ENCODE results near the gene DAP3.
"Not testable (repeated sequence)": the region's sequence is repeated elsewhere in the genome, so short reads cannot be mapped to it uniquely, and the experiment has no call there.

Gene DAP3

DNA sequence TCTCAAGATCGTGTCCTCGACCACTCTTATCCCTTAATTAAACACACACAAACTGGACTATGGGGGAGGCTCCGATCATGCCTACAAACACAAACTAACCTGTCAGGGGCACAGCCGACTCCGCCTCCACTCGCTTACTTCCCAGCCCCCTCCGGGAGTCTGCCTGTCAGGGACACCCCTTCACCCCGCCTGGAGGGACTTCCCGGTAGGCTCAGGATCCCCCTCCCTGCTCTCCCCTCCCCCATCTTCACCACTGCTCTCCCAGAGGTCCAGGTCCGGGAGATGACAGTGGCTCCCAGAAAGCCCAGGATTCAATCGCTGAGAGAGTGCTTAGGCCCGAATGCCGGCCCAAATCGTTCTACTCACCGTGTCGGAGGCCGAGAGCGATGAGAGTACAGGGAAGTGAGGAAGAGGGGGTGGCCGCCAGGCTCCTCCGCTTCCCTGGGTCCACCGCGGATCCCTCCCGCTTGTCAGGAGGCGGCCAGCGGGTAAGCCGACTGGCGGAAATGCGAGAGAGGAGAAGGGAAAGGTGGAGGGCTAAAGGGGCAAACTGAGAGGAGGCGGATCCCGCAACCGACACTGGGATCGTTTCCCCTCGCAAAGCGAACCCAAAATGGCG is 1.1 kb upstream of the DAP3 start:
- DNase-seq, result not testable (repeated sequence)

- DNase-seq, result peak; percentile 91
Observed at GRCh38 chr1:155688324-155689080, 389 bp upstream of the DAP3 start, which contains the start of gene YY1AP1. Gene YY1AP1, minus strand, starts transcription at chr1:155688774. Its CDS starts 8,338 bp downstream, at chr1:155680436.

GRCh38 chr1:155691992-155692528 is 3.2 kb downstream of the DAP3 start:
- no peak for DNase-seq

- DNase-seq, result no peak
Observed at GRCh38 chr1:155694167-155694566, 5.3 kb downstream of the DAP3 start.

- no peak for DNase-seq
Observed at GRCh38 chr1:155695072-155695471, 6.2 kb downstream of the DAP3 start.

GRCh38 chr1:155695608-155696007 is 6.7 kb downstream of the DAP3 start:
- no peak for DNase-seq

DNA sequence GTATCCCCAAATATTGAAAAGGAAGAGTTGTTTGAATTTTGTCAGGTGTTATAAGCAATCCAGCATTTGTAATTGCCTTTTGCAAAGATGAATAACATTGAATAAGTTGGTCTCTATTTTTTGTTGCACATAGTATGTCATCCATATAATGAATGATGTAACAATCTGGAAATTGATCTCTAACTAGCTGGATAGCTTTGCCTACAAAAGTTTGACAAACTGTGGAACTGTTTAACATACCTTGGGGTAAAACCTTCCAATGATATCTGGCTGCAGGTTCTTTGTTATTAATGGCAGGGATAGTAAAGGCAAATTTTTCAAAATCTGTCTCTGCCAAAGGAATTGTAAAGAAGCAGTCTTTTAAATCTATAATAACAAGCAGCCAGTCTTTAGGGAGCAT is 7.6 kb downstream of the DAP3 start:
- DNase-seq, result no peak

DNA sequence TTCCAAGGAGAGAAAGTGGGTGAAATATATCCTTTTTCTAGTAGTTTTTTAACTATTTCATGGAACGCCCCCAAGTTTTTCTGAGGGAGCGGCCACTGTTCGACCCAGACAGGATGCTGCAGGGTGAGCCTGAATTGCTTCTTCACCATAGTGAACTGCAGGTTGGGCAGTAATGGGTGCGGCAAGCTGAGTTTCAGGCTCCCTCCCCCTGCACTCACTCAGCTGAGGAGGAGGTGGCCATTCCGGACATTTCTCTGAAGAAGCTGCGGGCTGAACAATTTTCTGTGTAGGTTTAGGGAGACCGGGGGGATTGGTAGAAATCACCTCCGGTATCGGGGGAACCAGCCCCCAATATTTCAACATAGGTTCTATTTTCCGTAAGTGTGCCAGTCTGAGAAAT is 8.2 kb downstream of the DAP3 start:
- no peak for DNase-seq

- DNase-seq, result not testable (repeated sequence)
Observed at GRCh38 chr1:155697616-155698015, 8.7 kb downstream of the DAP3 start.

DNA sequence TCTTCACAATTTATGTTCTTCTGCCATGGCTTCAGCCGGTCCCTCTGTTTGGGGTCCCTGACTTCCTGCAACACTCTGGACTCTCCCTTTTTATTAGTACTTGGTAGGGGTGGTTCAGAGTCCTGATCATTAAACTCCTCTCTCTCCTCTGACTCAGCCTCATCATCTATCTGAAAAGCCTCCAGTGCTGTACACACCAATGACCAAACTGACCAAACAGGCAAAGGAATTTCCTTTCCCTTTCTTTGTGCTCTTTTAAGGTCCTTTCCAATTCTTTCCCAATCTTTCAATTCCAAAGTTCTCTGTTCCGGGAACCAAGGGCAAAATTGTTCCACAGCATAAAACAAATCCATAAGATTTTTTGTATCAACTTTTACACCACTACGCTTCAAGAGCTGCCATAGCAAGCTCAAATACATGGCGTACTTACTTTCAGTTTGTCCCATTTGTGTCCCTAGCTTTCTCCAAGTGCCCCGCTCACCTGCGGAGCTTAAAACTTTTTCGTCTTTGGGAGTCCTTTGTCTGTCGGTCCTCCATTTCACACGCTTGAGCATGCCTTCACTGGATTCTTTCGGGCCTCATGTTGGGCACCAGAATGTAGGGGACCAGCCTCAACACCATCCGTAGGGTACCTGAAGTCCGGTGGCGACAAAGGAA is 9.6 kb downstream of the DAP3 start:
- DNase-seq, result no peak

DNA sequence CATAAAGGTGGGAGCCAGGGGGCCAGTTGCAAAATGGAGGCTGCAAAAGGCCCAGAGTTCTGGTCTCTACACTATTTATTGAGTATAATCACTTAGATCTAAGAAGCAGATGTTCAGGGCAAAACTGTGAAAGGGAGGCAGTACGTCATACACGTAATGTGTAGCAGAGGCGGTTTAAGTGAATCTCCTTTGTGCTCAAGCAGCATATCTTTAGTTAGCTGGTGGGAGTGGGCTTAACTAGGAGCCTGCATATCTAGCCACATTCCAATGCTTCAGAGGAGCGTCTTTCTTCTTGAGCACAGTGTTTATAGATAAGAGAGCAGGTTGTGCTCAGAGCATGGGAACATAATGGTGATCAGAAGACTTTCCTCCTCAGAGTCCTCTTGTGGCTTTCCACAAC is 10.2 kb downstream of the DAP3 start:
- DNase-seq, result not testable (repeated sequence)

- not testable (repeated sequence) for DNase-seq
Observed at GRCh38 chr1:155701675-155702074, 12.8 kb downstream of the DAP3 start.

DNA sequence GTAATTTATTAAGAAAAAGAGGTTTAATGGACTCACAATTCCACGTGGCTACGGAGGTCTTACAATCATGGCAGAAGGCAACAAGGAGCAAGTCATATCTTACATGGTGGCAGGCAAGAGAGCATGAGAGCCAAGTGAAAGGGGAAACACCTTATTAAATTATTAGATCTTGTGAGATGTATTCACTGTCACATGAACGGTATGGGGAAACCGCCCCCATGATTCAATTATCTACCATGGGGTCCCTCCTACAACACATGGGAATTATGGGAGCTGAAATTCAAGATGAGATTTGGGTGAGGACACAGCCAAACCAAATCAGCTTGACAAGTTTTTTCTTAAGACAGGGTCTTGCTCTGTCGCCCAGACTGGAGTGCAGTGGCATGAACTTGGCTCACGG is 14.3 kb downstream of the DAP3 start:
- no peak for DNase-seq

DNA sequence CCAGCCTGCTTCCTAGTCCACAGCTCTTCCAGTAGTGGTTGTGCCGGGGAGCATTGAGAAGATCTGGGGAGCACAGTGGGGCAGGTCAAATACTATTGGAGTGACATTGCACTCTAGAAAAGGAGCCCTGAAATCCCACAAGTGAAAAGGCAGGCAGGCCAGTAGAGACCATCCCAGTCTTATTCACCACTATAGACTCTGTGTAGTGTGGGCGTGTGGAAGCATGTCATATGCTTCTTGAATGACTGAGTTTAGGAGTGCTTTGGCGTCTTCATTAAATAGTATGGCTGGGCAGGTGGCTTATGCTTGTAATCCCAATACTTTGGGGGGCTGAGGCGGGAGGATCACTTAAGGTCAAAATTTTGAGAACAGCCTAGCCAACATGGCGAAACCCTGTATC is 15.5 kb downstream of the DAP3 start:
- not testable (repeated sequence) for DNase-seq

GRCh38 chr1:155706139-155706538 is 17.2 kb downstream of the DAP3 start:
- no peak for DNase-seq

DNA sequence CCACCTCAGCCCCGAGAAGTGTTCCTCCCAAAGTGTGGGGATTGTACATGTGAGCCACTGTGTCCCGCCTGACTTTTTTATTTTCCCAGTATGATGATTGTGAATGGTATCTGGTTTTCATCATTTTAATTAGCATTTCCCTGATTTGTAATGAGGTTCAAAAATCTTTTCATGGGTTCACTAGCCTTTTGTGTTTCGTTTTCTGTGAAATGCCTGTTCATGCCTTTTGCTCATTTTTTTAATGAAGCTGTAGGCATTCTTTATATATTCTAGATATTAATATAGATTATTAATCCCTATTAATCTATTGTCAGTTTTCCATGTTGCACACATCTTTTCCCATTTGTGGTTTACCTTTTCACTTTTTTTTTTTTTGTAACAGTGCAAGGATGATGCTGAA is 20.5 kb downstream of the DAP3 start:
- DNase-seq, result no peak

GRCh38 chr1:155711457-155711856 is 22.6 kb downstream of the DAP3 start:
- not testable (repeated sequence) for DNase-seq

DNA sequence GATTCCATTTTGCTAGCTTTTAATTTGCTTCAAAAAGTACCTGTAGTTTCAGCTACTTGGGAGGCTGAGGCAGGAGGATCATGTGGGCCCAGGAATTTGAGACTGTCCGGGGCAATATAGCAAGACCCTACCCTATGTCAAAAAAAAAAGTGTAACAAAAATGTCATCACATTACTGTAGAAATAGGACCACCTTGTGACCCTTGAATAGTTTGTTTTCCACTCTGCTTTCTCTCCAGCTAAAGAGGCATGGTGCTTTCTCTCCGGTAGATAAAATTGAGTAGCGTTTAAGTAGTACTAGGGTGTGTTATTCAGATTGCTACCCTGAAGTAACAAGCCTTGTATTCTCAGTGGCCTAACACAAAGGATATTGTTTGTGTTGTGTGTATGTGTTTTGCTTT is 23.7 kb downstream of the DAP3 start:
- peak; percentile 24 for DNase-seq

GRCh38 chr1:155713075-155713474 is 24.2 kb downstream of the DAP3 start:
- no peak for DNase-seq

GRCh38 chr1:155715056-155715455 is 26.2 kb downstream of the DAP3 start:
- not testable (repeated sequence) for DNase-seq

- no peak for DNase-seq
Observed at GRCh38 chr1:155715777-155716176, 26.9 kb downstream of the DAP3 start.

DNA sequence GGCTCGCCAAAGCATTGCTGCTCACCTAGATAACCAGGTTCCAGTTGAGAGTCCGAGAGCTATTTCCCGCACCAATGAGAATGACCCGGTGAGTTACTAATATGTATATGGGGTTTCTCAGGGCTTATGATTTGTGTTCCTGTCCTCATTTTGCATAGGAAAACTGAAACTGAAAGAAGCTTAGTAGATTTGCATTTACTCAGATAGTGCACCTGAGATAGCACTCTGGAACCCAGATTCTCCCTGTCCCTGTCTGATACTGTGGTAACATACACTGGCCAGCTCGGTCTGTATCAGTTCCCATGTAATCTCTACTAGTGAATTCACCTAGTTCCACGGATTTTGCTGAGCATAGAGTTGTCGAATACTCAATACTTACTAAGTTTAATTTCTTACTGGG is 28.1 kb downstream of the DAP3 start:
- no peak for DNase-seq

GRCh38 chr1:155718524-155719115 is 29.7 kb downstream of the DAP3 start:
- not testable (repeated sequence) for DNase-seq

All from CD4-positive, alpha-beta T cell treated with Interleukin-17A for 1 hour (primary cell).